NCI-H1092 (cell line): Measurements from ENCODE around the gene EPGN.

Experiments
- DNase-seq: peaks from one replicate; lab custom pipeline; 2025; lab: John Stamatoyannopoulos, UW

EPGN gene

GRCh38 chr4:74308215-74308614 is at the start of gene EPGN:
EPGN (plus strand) TSS chr4:74308470; CDS start chr4:74308534, 64 bp downstream.
- DNase-seq, result no peak

DNA sequence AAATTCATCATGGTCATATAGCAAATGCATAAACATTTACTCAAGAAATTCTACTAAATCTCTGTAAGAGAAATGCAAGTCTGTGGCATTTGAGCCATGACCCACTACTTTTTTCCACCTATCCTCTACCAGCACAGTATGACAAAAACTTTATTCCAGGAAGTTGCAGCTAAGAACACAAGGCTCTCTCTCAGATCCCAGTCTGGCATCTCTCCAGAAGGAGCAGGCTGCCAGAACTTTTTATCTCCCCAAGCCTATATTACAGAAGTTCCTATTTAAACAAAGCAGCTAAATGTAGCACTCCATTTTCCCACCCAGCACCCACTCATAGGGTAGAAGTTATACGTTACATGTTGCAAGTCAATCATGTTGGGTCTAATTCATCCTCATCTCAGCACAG is 49.3 kb upstream of the EPGN start:
- DNase-seq, result no peak

GRCh38 chr4:74260036-74260435 is 48.2 kb upstream of the EPGN start:
- no peak for DNase-seq

DNA sequence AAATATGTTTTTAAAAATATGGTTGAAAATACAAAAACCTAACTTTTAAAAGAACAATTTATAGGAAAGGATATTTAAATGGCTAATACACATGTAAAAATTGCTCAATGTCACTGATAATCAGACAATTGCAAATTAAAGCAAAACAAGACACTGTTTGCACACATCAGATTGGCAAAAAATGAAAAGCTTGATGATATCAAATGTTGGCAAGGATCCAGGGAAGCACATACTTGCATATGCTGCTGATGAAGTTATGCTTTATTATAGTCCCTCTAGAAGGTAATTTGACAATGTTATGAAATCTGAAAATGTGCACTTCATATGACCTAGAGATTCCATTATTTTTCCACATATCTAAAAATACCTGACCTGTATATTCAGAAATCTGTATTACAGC is 45.7 kb upstream of the EPGN start:
- no peak for DNase-seq

DNA sequence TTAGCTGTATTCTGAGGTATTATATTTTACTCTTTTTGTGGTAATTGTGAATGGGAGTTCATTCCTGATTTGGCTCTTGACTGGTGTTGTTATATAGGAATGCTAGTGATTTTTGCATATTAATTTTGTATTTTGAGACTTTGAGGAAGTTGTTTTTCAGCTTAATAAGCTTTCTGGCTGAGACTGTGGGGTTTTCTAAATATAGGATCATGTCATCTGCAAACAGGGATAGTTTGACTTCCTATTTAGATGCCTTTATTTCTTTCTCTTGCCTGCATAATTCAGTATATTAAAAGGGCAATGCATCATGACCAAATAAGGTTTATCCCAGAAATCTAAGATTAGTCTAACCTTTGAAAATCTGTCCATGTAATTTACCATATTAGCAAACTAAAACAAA is 44.7 kb upstream of the EPGN start:
- DNase-seq, result no peak

DNA sequence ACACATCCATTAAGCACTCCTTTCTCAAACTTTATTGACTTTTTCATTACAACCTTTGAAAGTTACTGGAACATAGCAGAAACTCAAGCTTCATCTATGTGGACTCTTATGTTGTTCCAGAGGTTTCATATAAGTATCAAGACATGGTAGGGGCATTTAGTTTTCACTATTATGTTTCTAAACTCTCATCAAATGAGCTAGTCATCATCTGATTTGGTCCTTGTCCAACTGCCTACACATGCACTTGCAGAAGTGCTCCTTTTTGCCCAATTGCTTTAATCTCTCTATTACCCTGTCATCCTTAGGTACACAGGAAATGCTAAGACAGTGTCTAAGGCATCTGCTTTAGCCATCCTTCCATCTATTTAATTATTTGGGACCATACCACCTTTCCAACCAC is 42.2 kb upstream of the EPGN start:
- no peak for DNase-seq

GRCh38 chr4:74267998-74268606 is 40.2 kb upstream of the EPGN start:
- no peak for DNase-seq

DNA sequence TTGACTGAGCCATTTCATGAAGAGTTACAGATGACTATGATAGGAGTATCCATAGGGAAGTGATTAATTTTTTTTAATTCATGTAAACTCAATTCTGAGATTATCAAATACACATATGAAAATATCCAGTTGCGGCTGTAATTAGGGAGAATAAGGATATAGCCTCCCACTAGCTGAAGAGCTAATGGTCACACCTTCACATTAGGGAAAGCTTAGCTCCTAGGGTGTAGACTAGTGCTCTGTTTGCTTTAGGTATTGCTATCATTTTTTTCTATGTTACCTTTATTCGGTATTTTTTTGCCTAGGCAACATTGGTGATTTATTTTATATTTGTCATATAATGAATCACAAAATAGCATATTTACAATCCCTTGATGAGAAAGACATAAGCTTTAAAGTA is 39.6 kb upstream of the EPGN start:
- no peak for DNase-seq

DNA sequence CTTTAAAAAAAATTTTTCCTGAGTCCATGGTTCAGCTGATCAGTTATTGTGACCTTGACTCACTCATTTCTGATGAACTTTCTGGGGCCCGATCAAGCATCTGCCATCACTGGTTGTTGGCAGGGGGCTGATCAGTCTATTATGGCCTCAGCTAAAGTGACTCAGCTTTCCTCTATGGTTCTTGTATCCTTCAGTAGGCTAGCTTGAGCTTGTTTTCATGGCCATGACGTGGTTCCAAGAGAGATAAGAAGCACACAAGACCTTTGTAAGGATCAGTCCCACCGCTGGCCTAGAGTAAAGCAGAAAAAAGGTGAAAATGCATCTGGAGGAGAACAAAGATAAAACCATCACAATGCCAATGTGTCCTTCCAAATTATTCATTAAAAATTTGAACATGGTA is 29.8 kb upstream of the EPGN start:
- no peak for DNase-seq

DNA sequence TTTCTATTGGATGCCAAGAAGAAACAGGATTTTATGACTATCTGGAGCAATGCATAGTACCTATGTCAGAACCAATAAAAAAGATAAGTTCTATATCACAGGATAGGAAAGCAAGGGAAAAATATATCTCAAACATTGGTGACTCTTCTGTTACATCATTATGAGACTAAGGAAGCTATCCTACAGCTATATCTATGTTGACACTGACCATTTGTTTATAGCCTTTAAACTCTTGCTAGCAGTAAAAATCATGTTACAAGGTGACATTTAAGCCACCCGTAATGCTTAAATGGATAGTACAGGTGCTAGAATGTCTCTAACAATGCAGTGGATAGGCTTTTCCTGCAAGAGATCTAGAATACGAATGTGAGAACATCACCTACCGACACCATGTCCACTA is 28.6 kb upstream of the EPGN start:
- no peak for DNase-seq

DNA sequence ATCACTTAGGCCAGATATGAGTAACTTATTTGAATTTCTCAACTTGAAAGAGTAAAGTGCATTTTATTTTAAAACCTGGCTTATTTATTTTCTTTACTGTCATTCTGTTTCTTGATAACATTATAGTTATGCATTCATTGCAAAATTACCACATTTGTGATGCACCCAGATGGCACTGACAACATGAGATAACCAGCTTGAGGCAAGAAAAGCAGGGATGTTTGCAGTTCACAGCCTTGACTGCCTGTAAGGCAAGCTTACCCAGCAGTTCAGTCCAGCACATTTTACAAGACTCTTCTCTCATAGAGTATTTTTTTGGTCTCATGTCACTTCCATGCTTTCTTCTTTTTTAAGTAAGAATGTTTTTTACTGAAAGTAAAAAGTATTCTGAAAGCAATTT is 25.3 kb upstream of the EPGN start:
- DNase-seq, result no peak

DNA sequence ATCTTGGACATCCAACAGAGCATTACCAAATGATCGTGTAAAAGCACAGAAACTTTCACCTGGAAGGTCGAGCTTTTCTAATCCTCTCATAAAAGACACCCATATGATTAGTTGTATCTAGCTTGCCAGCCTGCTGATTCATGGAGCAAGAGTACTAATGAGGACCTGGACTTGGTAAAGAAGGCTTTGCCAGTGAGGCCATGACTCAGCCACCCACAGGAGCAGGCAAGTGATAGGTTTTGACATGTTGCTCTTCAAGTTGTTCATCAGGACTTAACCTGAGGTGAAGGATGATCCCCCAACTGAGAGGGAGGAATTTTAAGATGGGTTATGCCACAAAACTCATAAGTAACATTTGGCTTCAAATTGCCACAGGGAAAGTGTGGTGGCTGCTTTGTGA is 24.7 kb upstream of the EPGN start:
- no peak for DNase-seq

- no peak for DNase-seq
These were observed 24.2 kb upstream of the EPGN start for GRCh38 chr4:74284053-74284452.

DNA sequence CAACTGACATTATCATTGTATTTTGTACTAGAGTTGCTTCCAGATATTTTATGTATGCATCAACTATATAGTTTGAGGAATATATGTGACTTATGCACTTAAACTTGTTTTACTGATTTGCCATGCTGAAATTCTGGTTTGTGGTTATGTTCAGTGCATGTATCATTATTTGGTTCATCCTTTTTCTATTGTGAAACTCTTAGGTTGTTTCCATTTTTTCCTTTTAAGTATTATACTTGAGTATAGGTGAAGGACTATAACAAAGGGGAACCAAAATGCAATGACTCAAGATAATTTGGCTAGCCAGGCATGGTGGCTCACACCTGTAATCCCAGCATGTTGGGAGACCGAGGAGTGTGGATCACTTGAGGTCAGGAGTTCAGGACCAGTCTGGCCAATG is 21.1 kb upstream of the EPGN start:
- DNase-seq, result no peak

- DNase-seq, result no peak
These were observed 20.5 kb upstream of the EPGN start for GRCh38 chr4:74287791-74288190.

- no peak for DNase-seq
These were observed 16.8 kb upstream of the EPGN start for GRCh38 chr4:74291471-74291870.

DNA sequence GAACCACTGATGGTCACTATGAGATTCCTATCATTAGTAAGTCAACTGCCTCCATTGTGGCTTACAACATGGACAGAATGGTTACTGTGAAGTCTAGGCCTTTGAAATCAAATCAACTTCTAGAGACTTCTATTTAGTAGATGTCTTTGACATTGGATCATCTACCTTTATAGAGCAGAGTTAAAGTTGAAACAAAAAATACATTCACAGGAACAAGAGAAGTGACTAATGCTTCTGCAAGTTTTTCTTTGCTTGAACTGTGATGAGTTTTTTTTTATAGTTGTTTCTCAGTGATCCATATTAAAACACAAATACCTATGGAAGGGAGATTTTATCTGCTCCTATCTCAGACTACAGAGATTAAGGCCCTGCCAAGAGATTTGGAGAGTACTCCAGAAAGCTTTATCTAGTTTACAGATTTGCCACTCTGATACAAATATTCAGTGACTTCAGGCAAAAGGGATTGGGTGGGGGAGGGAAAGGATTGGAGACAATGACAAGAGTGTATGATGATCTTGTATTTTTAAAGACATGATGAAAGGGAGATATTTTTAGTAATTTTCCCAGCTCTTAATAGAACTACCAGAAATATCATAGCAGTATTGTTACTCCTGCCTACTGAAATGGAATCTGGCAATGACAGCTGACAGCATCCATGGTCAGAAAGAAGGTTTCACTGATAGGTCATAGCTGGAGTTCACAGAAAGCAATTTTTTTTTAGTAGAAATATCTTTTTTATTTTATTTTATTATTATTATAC is 16.0 kb upstream of the EPGN start:
- DNase-seq, result no peak

DNA sequence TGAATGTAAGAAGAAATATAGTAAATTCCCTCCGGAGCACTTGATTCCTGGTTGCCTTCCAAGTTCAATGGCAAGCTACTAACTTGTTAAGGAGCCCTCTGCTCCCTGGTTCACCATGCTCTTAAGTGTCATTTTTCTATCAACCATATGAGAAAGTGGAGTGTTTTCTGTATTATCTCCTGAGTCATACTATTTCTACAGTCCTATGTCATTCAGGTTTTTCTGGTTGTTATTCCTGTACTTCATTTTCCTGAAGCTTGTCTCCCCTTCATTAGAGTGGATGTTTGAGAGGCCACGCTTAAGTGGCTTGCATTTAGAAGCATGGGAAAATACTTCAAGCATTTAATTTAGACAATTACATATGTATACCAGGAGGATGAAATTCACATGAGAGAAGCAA is 14.7 kb upstream of the EPGN start:
- no peak for DNase-seq

- DNase-seq, result no peak
These were observed 13.6 kb upstream of the EPGN start for GRCh38 chr4:74294681-74295080.

DNA sequence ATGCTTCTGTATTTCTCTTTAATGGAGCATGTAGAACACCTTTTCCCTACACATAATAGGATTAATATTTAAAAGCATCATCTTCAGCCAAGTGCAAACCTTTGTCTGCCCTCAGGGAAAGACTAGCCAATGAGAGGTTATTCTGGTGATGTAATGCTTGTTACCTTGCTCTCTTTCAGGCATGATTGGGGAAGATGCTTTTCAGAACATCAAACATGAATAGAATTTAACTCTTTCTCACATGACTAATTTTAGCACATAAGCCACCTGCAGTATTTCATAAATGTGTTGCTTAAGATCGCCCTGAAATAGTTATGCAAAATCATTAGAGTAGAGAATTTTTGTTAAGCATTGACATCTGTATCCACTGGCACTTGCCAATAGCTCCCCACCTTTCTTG is 10.7 kb upstream of the EPGN start:
- DNase-seq, result no peak

DNA sequence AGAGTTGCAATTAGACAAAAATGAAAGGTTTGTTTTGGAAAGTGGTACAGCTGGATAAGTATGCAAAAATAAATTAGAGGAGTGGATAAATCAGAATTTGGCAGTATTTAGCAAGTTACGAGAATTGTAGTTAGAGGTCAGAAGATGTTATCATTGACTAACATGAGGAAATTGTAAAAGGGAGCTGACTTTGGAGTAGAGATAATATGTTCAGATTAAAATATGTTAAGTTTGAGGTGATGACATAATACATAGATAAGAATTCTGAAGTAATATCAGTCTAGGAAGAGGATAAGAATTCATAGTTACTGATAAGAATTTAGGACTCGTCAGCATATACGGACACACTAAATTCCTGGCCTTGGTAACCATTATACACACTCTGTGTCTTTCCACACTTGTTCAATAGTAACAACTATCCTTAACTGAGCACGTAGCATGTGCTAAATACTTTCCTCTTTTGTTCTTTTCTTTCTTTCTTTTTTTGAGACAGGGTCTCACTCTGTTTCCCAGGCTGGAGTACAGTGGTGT is 4.1 kb upstream of the EPGN start:
- DNase-seq, result no peak

DNA sequence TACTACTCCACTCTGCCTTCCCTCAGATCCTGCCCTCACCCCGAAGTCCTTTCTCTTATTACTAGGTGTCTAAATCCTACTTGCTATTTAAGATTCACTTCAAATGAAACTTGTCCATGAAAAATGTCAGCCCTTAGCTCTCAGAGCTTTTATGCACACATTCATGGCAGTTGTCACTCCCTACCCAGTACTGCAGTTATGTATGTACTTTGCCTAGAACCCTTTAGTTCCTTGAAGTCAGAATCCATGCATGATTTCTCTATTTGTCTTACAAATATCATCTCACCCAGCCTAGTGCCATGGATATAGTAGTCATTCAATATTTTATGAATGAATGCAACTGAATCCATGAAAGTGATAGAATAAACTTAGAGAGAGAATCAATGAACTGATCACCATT is 3.3 kb upstream of the EPGN start:
- DNase-seq, result no peak

GRCh38 chr4:74307170-74307569 is 1.1 kb upstream of the EPGN start:
- no peak for DNase-seq

DNA sequence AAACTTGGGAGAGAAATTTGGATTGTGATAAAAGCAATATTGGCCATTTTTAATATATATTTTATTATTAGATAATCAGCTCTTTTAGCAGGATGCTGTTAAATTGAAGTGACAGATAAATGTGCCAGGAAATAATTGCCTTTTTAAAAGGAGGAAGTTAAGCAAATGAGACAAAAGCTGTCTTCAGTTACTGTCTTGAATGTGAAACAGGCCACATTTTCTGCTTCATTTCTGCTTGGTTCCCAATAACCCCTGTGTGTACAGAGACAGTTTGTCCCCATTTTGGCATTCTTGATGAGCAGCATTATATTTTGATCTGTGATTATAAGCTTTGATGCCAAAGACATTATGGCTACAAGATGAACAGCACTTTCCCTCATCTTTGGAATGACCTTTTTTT is 953 bp downstream of the EPGN start:
- DNase-seq, result no peak
